Retinal pigment epithelial cell (primary cell): Measurements from ENCODE around the gene UTF1.

Source experiments
- DNase-seq: peaks from one replicate; pipeline ENCODE4 v3.0.0-alpha.2; 2010; ENCODE audit warnings: low read depth
- H3K4me3 ChIP-seq: 2 replicates; pipeline ENCODE4 v1.5.1; 2011; ENCODE audit warnings: mild to moderate bottlenecking, low read length, control low read depth, moderate library complexity
- TF ChIP-seq, protein P1 (sequence below): conservative IDR thresholded peaks from 2 replicates; pipeline ENCODE4 v1.5.1; 2011; ENCODE audit warnings: low read depth, low read length, control low read depth, inconsistent platforms

UTF1 gene

GRCh38 chr10:133249094-133249780, 19.2 kb downstream of the UTF1 start:
- H3K4me3 ChIP-seq = no peak overlapping the region
- no peak for DNase-seq
- TF ChIP-seq, protein P1, sequence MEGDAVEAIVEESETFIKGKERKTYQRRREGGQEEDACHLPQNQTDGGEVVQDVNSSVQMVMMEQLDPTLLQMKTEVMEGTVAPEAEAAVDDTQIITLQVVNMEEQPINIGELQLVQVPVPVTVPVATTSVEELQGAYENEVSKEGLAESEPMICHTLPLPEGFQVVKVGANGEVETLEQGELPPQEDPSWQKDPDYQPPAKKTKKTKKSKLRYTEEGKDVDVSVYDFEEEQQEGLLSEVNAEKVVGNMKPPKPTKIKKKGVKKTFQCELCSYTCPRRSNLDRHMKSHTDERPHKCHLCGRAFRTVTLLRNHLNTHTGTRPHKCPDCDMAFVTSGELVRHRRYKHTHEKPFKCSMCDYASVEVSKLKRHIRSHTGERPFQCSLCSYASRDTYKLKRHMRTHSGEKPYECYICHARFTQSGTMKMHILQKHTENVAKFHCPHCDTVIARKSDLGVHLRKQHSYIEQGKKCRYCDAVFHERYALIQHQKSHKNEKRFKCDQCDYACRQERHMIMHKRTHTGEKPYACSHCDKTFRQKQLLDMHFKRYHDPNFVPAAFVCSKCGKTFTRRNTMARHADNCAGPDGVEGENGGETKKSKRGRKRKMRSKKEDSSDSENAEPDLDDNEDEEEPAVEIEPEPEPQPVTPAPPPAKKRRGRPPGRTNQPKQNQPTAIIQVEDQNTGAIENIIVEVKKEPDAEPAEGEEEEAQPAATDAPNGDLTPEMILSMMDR = no peak

DNA sequence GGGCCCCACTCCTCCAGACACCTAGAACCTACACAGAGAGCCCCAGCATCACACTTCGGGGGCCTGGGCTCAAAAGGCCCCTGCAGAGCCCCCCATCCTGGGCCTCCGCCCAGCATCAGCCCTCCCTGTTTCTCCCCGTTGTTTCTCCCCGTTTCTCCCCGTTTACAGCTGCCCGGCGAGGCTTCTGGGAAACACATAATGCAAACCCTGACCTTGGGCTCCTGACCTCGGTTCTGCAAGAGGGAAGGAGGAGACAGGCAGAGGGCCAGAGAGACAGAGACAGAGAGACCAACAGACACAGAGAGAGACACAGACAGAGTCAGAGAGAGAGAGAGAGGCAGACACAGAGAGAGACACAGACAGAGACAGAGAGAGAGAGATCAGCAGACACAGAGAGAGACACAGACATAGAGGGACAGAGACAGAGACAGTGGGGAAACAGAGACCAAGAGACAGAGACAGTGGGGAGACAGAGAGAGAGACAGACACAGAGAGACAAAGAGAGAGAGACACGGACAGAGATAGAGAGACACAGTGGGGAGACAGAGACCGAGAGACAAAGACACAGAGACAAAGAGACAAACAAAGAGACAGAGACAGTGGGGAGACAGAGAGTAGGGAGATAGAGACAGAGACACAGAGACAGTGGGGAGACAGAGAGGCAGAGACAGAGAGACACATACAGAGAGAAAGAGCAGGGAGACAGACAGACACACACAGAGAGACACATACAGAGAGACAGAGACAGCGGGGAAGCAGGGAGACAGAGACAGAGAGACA, 20.1 kb downstream of the UTF1 start:
- no peak overlapping the region for H3K4me3 ChIP-seq
- DNase-seq = no peak
- TF ChIP-seq, protein P1 = no peak

DNA sequence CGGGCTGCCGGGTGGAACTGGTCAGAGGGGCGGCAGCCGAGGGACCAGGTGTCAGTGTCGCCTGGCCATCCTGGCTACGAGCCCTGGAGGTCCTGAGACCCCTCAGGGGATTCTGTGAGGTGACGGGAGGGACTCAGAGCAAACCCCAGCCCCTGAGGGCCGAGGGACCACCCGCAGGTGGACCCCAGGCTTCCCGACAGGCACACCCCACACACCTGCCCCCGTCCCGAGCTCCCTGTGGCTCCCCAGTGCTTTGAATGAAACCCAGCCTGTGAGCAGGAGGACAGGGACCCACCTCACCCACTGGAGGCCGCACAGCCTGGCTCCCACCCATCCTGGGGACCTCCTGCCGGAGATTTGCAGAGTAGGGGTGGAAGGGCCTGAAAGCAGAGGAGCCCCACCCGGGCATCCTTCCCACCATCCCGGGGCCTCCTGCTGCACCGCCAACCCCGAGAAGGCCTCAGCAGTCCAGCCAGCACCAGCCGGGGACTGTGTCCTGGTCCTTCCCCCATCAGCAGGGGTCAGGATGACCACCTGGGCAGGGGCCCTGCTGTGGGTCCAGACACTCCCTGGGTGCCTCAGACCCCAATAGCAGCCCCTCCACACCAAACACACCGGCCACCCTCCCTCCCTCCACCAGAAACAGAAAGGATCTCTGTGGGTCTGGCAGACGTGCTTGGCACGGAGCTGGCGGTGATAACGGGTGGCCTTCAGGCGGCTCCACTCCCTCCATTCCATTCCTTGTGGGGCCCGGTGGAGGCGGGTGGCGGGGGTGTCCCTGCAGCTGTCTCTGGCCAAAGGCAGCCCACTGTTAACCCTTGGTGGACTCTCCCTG, 21.6 kb downstream of the UTF1 start:
- TF ChIP-seq, protein P1 = no peak
- no peak overlapping the region for H3K4me3 ChIP-seq
- no peak for DNase-seq

DNA sequence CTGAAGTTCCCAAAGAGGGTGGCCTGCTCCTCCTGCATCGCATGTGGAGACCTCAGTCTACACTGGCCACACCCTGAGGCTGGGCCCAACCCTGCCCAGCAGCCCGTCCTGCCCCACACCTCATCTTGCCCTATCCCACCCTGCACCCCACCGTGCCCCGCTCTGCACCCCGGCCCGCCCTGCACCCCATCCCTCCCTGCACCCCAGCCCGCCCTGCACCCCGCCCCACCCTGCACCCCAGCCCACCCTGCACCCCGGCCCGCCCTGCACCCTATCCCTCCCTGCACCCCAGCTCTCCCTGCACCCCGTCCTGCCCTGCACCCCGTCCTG, 22.2 kb downstream of the UTF1 start:
- TF ChIP-seq, protein P1 = no peak
- no peak for DNase-seq

DNA sequence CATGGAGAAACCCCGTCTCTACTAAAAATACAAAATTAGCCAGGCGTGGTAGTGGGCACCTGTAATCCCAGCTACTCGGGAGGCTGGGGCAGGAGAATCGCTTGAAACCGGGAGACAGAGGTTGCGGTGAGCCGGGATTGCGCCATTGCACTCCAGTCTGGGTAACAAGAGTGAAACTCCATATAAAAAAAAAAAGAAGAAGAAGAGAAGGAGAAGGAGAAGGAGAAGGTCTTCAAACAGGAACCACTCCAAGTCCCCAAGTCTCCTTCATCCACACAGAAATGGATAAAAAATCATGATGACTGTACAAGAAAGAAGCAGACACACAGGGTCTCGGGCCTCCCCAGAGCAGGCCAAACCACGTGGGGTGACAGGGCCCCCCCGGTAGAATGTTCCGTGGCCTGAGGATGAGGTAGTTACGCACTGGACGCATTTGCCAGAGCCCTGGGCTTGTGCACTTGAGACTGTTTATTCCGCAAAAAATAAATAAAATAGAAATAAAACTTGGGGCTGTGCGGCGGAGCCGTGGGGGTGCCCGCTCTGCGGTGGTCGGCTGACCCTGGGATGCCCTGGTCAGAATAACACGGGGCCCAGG, 23.4 kb downstream of the UTF1 start:
- no peak for DNase-seq
- no peak overlapping the region for H3K4me3 ChIP-seq
- TF ChIP-seq, protein P1 = no peak

More for the DNA sequence above, 22.2 kb downstream of the UTF1 start:
- H3K4me3 ChIP-seq = no peak overlapping the region

- no peak for DNase-seq
- TF ChIP-seq, protein P1 = no peak
- H3K4me3 ChIP-seq = no peak overlapping the region
Observed at GRCh38 chr10:133254421-133255120, 24.6 kb downstream of the UTF1 start.
